ENCODE results near the gene C1QB. TPM values are rescaled to one million over a fixed set of nuclear protein-coding genes. Genes with fewer than 3 reads are reported as not detected.

C1QB gene
- total RNA-seq, 1 donor from 2014 or later = 707 TPM

GRCh38 chr1:22708777-22709176 is 55.7 kb downstream of the C1QB start:
- no peak for ATAC-seq
- DNase-seq = no peak
- Histone ChIP-seq H3K36me3 (no peaks in the 10 kb centered on the region), H3K4me1 (peaks cover 13% of the 10 kb centered on the region), H3K4me3 (no peak overlapping the region), H3K9me3 (no peaks in the 10 kb centered on the region), H3K27ac (no peak overlapping the region), H3K27me3 (peaks cover 19% of the 10 kb centered on the region)
- TF ChIP-seq CTCF (IDR thresholded peaks at IDR 0.05) = no peak
- intact Hi-C loops (cut with DNase I) = no loop called here

- DNase-seq (no peak), ATAC-seq (no peak)
- peak; percentile 17 for TF ChIP-seq CTCF (IDR thresholded peaks at IDR 0.05)
- Histone ChIP-seq H3K36me3 (no peaks in the 10 kb centered on the region), H3K27me3 (peaks cover 19% of the 10 kb centered on the region), H3K4me1 (peaks cover 13% of the 10 kb centered on the region), H3K27ac (no peak overlapping the region), H3K4me3 (no peak overlapping the region), H3K9me3 (no peaks in the 10 kb centered on the region)
- intact Hi-C loops (cut with DNase I) = no loop called here
These were observed 56.2 kb downstream of the C1QB start for GRCh38 chr1:22709227-22709626.

- H3K4me3 ChIP-seq = peak overlapping the region; percentile 40
- intact Hi-C loops (cut with DNase I) = no loop called here
These were observed 57.1 kb downstream of the C1QB start for GRCh38 chr1:22709891-22710700.

GRCh38 chr1:22710701-22711049 is 57.6 kb downstream of the C1QB start, which contains the start of gene EPHB2:
TSS of gene EPHB2 (plus strand) at chr1:22710839. CDS start at chr1:22710983, 144 bp downstream.
- Histone ChIP-seq H3K4me1 (peaks cover 13% of the 10 kb centered on the region), H3K4me3 (peak within 1 kb of the TSS; percentile 43), H3K9me3 (no peaks in the 10 kb centered on the region), H3K27me3 (peaks cover 19% of the 10 kb centered on the region), H3K27ac (no peak within 1 kb of the TSS), H3K36me3 (no peaks in the 10 kb centered on the region)
- ATAC-seq (peak; percentile 63), DNase-seq (peak; percentile 76)
- intact Hi-C loops (cut with DNase I) = no loop called here
- TF ChIP-seq CTCF (IDR thresholded peaks at IDR 0.05) = no peak

More at GRCh38 chr1:22709891-22710700, 57.1 kb downstream of the C1QB start:
- Histone ChIP-seq H3K27me3 (peaks cover 19% of the 10 kb centered on the region), H3K27ac (no peak overlapping the region), H3K36me3 (no peaks in the 10 kb centered on the region), H3K9me3 (no peaks in the 10 kb centered on the region), H3K4me1 (peaks cover 13% of the 10 kb centered on the region)
- DNase-seq (peak; percentile 77), ATAC-seq (peak; percentile 52)
- no peak for TF ChIP-seq CTCF (IDR thresholded peaks at IDR 0.05)

- Histone ChIP-seq H3K4me3 (peak overlapping the region; percentile 43), H3K27me3 (peaks cover 19% of the 10 kb centered on the region), H3K4me1 (peaks cover 13% of the 10 kb centered on the region), H3K27ac (no peak overlapping the region), H3K36me3 (no peaks in the 10 kb centered on the region), H3K9me3 (no peaks in the 10 kb centered on the region)
- no peak for DNase-seq
- no peak for TF ChIP-seq CTCF (IDR thresholded peaks at IDR 0.05)
- ATAC-seq = peak; percentile 3
- intact Hi-C loops (cut with DNase I) = no loop called here
These were observed 58.0 kb downstream of the C1QB start for GRCh38 chr1:22711071-22711470.

Small RNA genes lying within 50 kb of the gene (microRNA-seq; reads per million reads assigned to microRNA genes)
- gene MIR6127 (ENCODE audit: borderline microRNAs expressed) = not detected

Other genes starting within 250 kb of the C1QB start
- gene ZBTB40, start 201.4 kb upstream of the C1QB start, total RNA-seq = 24.9 TPM
- not detected for gene EPHA8, start 89.7 kb upstream of the C1QB start, total RNA-seq
- gene C1QA, start 16.6 kb upstream of the C1QB start, total RNA-seq = 521 TPM
- 353 TPM for gene C1QC, start 9.6 kb upstream of the C1QB start, total RNA-seq
- 6.0 TPM for gene EPHB2, start 57.6 kb downstream of the C1QB start, total RNA-seq

Data from upper lobe of right lung (tissue), 1 donor.